HG03521 (cell line): ENCODE measurements around the gene HNF1B.

ENCODE experiments used
- ATAC-seq: cut with Tn5 transposase; IDR thresholded peaks from one replicate; pipeline ENCODE4 v1.9.1; 2021; ENCODE audit warnings: mild to moderate bottlenecking, moderate library complexity; ENCODE audit not compliant: unreplicated experiment

Gene HNF1B

GRCh38 chr17:37737971-37738370 lies 6.9 kb downstream of the HNF1B start:
- no peak for ATAC-seq

GRCh38 chr17:37737081-37737480 lies 7.8 kb downstream of the HNF1B start:
- no peak for ATAC-seq

GRCh38 chr17:37736428-37736827 lies 8.4 kb downstream of the HNF1B start:
- no peak for ATAC-seq

GRCh38 chr17:37735165-37735564 lies 9.7 kb downstream of the HNF1B start:
- ATAC-seq: no peak

GRCh38 chr17:37732316-37732715 lies 12.5 kb downstream of the HNF1B start:
- no peak for ATAC-seq

GRCh38 chr17:37731056-37731455 lies 13.8 kb downstream of the HNF1B start:
- no peak for ATAC-seq

GRCh38 chr17:37729905-37730304 lies 15.0 kb downstream of the HNF1B start:
- ATAC-seq: no peak

GRCh38 chr17:37726891-37727675 lies 17.8 kb downstream of the HNF1B start:
- ATAC-seq: no peak

GRCh38 chr17:37726248-37726647 lies 18.6 kb downstream of the HNF1B start:
- no peak for ATAC-seq

GRCh38 chr17:37725601-37726146 lies 19.2 kb downstream of the HNF1B start:
- no peak for ATAC-seq

- no peak for ATAC-seq
Observed at GRCh38 chr17:37725021-37725595, 19.8 kb downstream of the HNF1B start.

- ATAC-seq: no peak
Observed at GRCh38 chr17:37720989-37721388, 23.9 kb downstream of the HNF1B start.

GRCh38 chr17:37719866-37720265 lies 25.0 kb downstream of the HNF1B start:
- no peak for ATAC-seq

- no peak for ATAC-seq
Observed at GRCh38 chr17:37718324-37719048, 26.4 kb downstream of the HNF1B start.

- ATAC-seq: no peak
Observed at GRCh38 chr17:37717627-37718323, 27.1 kb downstream of the HNF1B start.

- ATAC-seq: no peak
Observed at GRCh38 chr17:37714897-37715296, 30.0 kb downstream of the HNF1B start.

GRCh38 chr17:37713624-37714023 lies 31.2 kb downstream of the HNF1B start:
- no peak for ATAC-seq

- ATAC-seq: no peak
Observed at GRCh38 chr17:37713028-37713431, 31.8 kb downstream of the HNF1B start.

- no peak for ATAC-seq
Observed at GRCh38 chr17:37711113-37711512, 33.7 kb downstream of the HNF1B start.

- ATAC-seq: no peak
Observed at GRCh38 chr17:37710344-37710886, 34.4 kb downstream of the HNF1B start.
